Psoas muscle (tissue), 8 donors: ENCODE data around the gene TOP3A. TPM values are rescaled to one million over a fixed set of nuclear protein-coding genes. Genes with fewer than 3 reads are reported as not detected.

ENCODE experiments used
- ATAC-seq, 4 donors: fragments of 200-7000 bp; cut with Tn5 transposase; one replicate each; pipeline ENCODE4 v1.9.1; 2020; ENCODE audit warnings: moderate library complexity in 3 of 4, mild to moderate bottlenecking in 2 of 4
- DNase-seq, 2 donors: peaks; one replicate each; pipeline ENCODE4 v3.0.0-alpha.2; 2020
- H3K27ac ChIP-seq: fragments of 200-600 bp; one replicate; pipeline ENCODE4 v1.8.0; 2022
- H3K27me3 ChIP-seq, 3 donors: fragments of 200-600 bp in 1 of 3; one replicate each; pipeline versions ENCODE4 v1.6.1 to v1.8.0; 2013 to 2022; ENCODE audit warnings: low read length in 2 of 3, mild to moderate bottlenecking in 2 of 3, moderate library complexity in 1 of 3; ENCODE audit not compliant: insufficient read depth in 3 of 3
- H3K36me3 ChIP-seq, 2 donors: fragments of 200-600 bp in 1 of 2; one replicate each; pipeline versions ENCODE4 v1.6.1 to v1.8.0; 2013 to 2022; ENCODE audit warnings: low read depth in 1 of 2, mild to moderate bottlenecking in 1 of 2, moderate library complexity in 1 of 2; ENCODE audit not compliant: insufficient read depth in 1 of 2
- H3K4me1 ChIP-seq: fragments of 200-600 bp; one replicate; pipeline ENCODE4 v1.8.0; 2022
- H3K4me3 ChIP-seq: fragments of 200-600 bp; one replicate; pipeline ENCODE4 v1.8.0; 2022; ENCODE audit warnings: mild to moderate bottlenecking
- H3K9me3 ChIP-seq: fragments of 200-600 bp; one replicate; pipeline ENCODE4 v1.8.0; 2022
- WGBS, 3 donors: extraction: QIAGEN DNeasy Blood & Tissue Kit; methylation state at CpG; one replicate each; pipeline versions ENCODE4 v1.1.6 to v1.1.7; 2013; 5-methylcytosine and 5-hydroxymethylcytosine counted together
- intact Hi-C, 2 donors: fragments of 100-400 bp; cut with DNase I; formaldehyde crosslinking; loops; one replicate each; pipeline versions ENCODE4 v1.11.0 to v1.14.2; 2022
- polyA plus RNA-seq, 3 donors: library from polyadenylated mRNA; stranded (reverse); fragments of 200-250 nt; gene quantifications; one replicate each; pipeline ENCODE4 v1.2.3, GENCODE V29; 2013
- total RNA-seq, 4 donors: library from RNA; stranded (reverse); fragmentation: NEBNext Ultra II Directional in 2 of 4; extraction: Animal tissue kit (Norgen Biotek cat#: 25700) in 2 of 4; gene quantifications; one replicate each; pipeline versions ENCODE4 v1.2.1 to v1.2.4, GENCODE V29; 2021 to 2023
- TF ChIP-seq, protein P1 (sequence below): fragments of 200-600 bp; IDR thresholded peaks from one replicate; pipeline ENCODE4 v1.8.0; 2022; ENCODE audit warnings: antibody characterized with exemption
- donor health status: healthy with polysubstance abuse.
- donor health status: DM: no; HTN: no; CAD: no; lungs with moderate emphysema.
- donor health status: Bipolar disorder and iron deficiency.
- donor health status: healthy.
- donor health status: DM: yes; HTN: yes; CAD: no.
- donor health status: DM: no; HTN: no; CAD: no.
- donor health status: DM: no; HTN: no; CAD: no.
- donor health status: DM: yes; HTN: yes; CAD: no.

The TOP3A gene
- total and polyA plus RNA-seq, 7 donors: 8.8 to 24.3 (median 13.6) TPM

DNA sequence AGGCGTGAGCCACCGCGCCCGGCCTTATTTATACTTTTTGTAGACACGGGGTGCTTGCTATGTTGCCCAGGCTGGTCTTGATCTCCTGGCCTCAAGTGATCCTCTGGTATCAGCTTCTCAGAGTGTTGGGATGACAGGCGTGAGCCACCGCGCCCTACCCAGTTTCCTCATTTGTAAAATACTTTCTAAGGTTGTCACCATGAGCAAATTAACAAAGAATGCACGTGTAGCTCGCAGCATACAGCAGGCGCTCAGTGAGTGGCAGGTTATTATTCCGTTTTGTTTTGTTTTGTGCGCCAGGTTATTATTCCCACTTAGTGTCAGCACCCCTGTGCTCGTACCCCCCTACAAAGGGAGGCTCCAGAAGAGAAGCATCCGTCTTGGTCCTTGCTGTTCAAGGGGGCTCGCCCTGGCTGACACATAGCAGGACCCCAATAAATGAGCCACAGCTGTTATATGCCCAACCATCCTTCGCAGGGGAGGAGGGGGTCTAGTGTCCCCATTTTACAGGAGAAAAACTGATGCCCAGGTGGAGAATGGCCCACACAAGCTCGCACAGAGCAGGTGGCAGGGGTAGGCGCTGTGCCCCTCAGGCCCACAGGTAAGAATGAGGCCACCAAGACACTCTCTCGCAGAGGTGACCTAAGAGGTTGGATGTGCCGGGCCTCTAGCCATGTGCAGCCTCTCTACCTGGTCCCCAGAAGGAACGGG, 55.0 kb downstream of the TOP3A start:
- Histone ChIP-seq H3K27me3 (no peaks in the 10 kb centered on the region), H3K36me3 (peaks cover 3 to 42% of the 10 kb centered on the region in 2 donors), H3K27ac (peak overlapping the region; percentile 100), H3K4me1 (peaks cover 64% of the 10 kb centered on the region), H3K9me3 (no peaks in the 10 kb centered on the region), H3K4me3 (peak overlapping the region; percentile 98)
- TF ChIP-seq, protein P1, sequence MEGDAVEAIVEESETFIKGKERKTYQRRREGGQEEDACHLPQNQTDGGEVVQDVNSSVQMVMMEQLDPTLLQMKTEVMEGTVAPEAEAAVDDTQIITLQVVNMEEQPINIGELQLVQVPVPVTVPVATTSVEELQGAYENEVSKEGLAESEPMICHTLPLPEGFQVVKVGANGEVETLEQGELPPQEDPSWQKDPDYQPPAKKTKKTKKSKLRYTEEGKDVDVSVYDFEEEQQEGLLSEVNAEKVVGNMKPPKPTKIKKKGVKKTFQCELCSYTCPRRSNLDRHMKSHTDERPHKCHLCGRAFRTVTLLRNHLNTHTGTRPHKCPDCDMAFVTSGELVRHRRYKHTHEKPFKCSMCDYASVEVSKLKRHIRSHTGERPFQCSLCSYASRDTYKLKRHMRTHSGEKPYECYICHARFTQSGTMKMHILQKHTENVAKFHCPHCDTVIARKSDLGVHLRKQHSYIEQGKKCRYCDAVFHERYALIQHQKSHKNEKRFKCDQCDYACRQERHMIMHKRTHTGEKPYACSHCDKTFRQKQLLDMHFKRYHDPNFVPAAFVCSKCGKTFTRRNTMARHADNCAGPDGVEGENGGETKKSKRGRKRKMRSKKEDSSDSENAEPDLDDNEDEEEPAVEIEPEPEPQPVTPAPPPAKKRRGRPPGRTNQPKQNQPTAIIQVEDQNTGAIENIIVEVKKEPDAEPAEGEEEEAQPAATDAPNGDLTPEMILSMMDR: no peak
- intact Hi-C loops: loop anchor here in 1 of 2 donors (5.0 kb wide), 1 partner anchor 58 kb away; the partner anchor contains the start of gene SMCR8
- DNase-seq (no peak), ATAC-seq (no peak)
- 53 to 65% (median 58%) methylated on average over 22 of the region's 22 CpGs for WGBS, 3 donors

GRCh38 chr17:18258356-18259038, 56.3 kb downstream of the TOP3A start, which contains the start of gene FLII:
FLII (minus strand) TSS chr17:18258738; CDS start chr17:18258690, 48 bp downstream.
- Histone ChIP-seq H3K27ac (peak within 1 kb of the TSS; percentile 100), H3K9me3 (no peaks in the 10 kb centered on the region), H3K4me1 (peaks cover 58% of the 10 kb centered on the region), H3K27me3 (no peaks in the 10 kb centered on the region), H3K36me3 (peaks cover 0 to 42% of the 10 kb centered on the region in 2 donors), H3K4me3 (peak within 1 kb of the TSS; percentile 98)
- DNase-seq (no peak), ATAC-seq (peak; percentile 42 to 57 (median 55))
- 0 to 1% (median 0%) methylated on average over 58 to 71 of the region's 71 CpGs for WGBS, 3 donors
- intact Hi-C loops: loop anchor here in 1 of 2 donors (5.0 kb wide), 1 partner anchor 59 kb away; the partner anchor contains the start of gene SMCR8
- TF ChIP-seq, protein P1: no peak

DNA sequence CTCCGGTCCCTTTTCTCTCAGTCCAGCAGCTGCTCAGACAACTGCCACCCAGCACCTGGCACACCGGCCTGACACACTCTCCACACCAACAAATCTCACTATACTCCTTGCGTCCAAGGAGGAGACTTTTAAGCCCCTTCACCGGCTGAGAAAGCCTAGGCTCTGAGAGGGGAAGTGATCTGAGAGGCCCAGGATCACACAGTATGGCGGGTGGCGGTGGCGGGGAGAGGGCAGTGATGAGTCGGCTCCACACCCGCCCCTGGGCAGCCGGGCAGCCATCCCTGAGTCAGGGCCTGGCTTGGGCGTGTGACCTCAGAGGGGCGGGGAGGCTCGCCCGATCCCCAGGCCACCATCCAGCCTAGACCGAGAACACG, 56.8 kb downstream of the TOP3A start:
- H3K36me3 ChIP-seq: peaks cover 0 to 42% of the 10 kb centered on the region in 2 donors
- intact Hi-C loops: loop anchor here in 1 of 2 donors (5.0 kb wide), 1 partner anchor 59 kb away; the partner anchor contains the start of gene SMCR8
- no peaks in the 10 kb centered on the region for H3K27me3 ChIP-seq
- H3K4me1 ChIP-seq: peaks cover 53% of the 10 kb centered on the region
- TF ChIP-seq, protein P1: peak; percentile 6
- H3K27ac ChIP-seq: peak overlapping the region; percentile 100
- H3K4me3 ChIP-seq: peak overlapping the region; percentile 98
- WGBS, 3 donors: 0% methylated on average over 14 to 16 of the region's 16 CpGs
- no peaks in the 10 kb centered on the region for H3K9me3 ChIP-seq
- ATAC-seq: peak; percentile 73 to 77 (median 74)
- DNase-seq: peak; percentile 91 to 94

DNA sequence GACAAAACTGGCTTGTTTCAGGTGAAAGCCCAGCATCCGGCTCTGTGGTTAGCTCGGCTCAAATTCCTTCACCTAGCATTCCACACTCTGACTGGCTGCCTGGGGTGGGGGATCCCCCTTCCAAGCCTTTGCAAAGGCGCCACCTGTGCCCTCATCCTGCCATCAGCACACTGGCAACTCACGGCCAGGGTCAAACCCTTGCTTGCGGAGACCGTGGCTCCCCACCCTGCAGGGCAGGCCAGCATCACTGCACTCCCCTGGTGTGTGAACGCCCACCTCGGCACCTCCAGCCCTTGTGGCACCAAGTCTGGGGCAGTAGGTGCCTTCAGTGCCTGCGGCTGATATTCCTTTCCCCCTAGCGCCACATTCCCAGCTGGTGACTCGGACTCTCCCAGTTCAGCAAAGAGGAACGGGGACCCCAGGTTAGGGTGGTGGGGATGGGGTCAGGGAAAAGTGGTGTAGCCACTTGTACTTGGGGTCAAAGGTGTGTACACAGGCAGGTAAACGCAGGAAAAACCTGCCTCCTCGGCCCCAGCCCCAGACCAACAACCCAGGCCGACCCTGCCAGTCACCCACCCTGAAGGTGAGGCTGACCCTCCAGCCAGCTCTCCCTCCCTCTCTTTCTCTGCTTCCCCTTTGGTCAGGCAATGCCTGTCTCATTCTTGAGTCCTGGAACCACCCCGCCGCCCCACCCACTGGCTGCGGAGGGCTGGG, 57.4 kb downstream of the TOP3A start:
- H3K4me1 ChIP-seq: peaks cover 48% of the 10 kb centered on the region
- peaks cover 0 to 45% of the 10 kb centered on the region in 2 donors for H3K36me3 ChIP-seq
- H3K9me3 ChIP-seq: no peaks in the 10 kb centered on the region
- no peaks in the 10 kb centered on the region for H3K27me3 ChIP-seq
- H3K27ac ChIP-seq: peak overlapping the region; percentile 100
- ATAC-seq: peak; percentile 22 to 45 (median 40)
- peak; percentile 73 to 84 for DNase-seq
- H3K4me3 ChIP-seq: peak overlapping the region; percentile 98
- WGBS, 3 donors: 11 to 14% (median 14%) methylated on average over 15 to 18 of the region's 18 CpGs
- intact Hi-C loops: loop anchor here in 1 of 2 donors (5.0 kb wide), 1 partner anchor 60 kb away; the partner anchor contains the start of gene SMCR8
- TF ChIP-seq, protein P1: no peak
